ENCODE measurements around the gene FAM163A. TPM values are rescaled to one million over a fixed set of nuclear protein-coding genes. Genes with fewer than 3 reads are reported as not detected.
A peak's percentile ranks its signal among the peaks of the same experiment; 100 is the strongest.

Gene FAM163A
- total RNA-seq, 4 donors from 2014 or later: 0.44 TPM; not detected in 3

GRCh38 chr1:179728271-179728670 is 14.8 kb upstream of the FAM163A start:
- TF ChIP-seq EP300 (IDR thresholded peaks at IDR 0.05) (no peak), POLR2A (IDR thresholded peaks at IDR 0.05) (no peak), CTCF (IDR thresholded peaks at IDR 0.05) (no peak)
- WGBS, 2 donors: 43 to 62% methylated on average over 2 of the region's 2 CpGs
- no peak for DNase-seq (ENCODE audit: low spot score in 2 of 2)
- Histone ChIP-seq H3K4me1 (no peaks in the 10 kb centered on the region), H3K9me3 (no peaks in the 10 kb centered on the region), H3K4me3 (no peak overlapping the region), H3K27me3 (no peaks in the 10 kb centered on the region), H3K36me3 (no peaks in the 10 kb centered on the region), H3K27ac (no peak overlapping the region)

- H3K27me3 ChIP-seq: no peaks in the 10 kb centered on the region
- WGBS, 2 donors: 72 to 86% methylated on average over 4 of the region's 4 CpGs
- H3K27ac ChIP-seq: no peak overlapping the region
- no peaks in the 10 kb centered on the region for H3K36me3 ChIP-seq
- no peaks in the 10 kb centered on the region for H3K4me1 ChIP-seq
- TF ChIP-seq CTCF (IDR thresholded peaks at IDR 0.05) (no peak), EP300 (IDR thresholded peaks at IDR 0.05) (no peak)
- no peaks in the 10 kb centered on the region for H3K9me3 ChIP-seq
- no peak for DNase-seq (ENCODE audit: low spot score in 2 of 2)
- H3K4me3 ChIP-seq: no peak overlapping the region
These were observed 13.2 kb upstream of the FAM163A start for GRCh38 chr1:179729881-179730280.

GRCh38 chr1:179731643-179732042 is 11.4 kb upstream of the FAM163A start:
- 76 to 78% methylated on average over 4 of the region's 4 CpGs for WGBS, 2 donors
- no peak for TF ChIP-seq EP300 (IDR thresholded peaks at IDR 0.05)
- TF ChIP-seq CTCF (IDR thresholded peaks at IDR 0.05): no peak
- no peak for TF ChIP-seq POLR2A (IDR thresholded peaks at IDR 0.05)
- H3K4me1 ChIP-seq: no peaks in the 10 kb centered on the region
- H3K9me3 ChIP-seq: no peaks in the 10 kb centered on the region
- no peaks in the 10 kb centered on the region for H3K36me3 ChIP-seq
- H3K4me3 ChIP-seq: no peak overlapping the region
- no peak for DNase-seq (ENCODE audit: low spot score in 2 of 2)
- no peak overlapping the region for H3K27ac ChIP-seq
- H3K27me3 ChIP-seq: no peaks in the 10 kb centered on the region

- H3K36me3 ChIP-seq: no peaks in the 10 kb centered on the region
- peaks cover 0 to 13% (median 0%) of the 10 kb centered on the region in 4 donors for H3K9me3 ChIP-seq
- WGBS, 2 donors: 20 to 40% methylated on average over 10 of the region's 10 CpGs
- no peak overlapping the region for H3K4me3 ChIP-seq
- peaks cover 0 to 63% of the 10 kb centered on the region in 2 donors for H3K27me3 ChIP-seq
- TF ChIP-seq EP300 (IDR thresholded peaks at IDR 0.05): no peak
- no peak for TF ChIP-seq POLR2A (IDR thresholded peaks at IDR 0.05)
- TF ChIP-seq CTCF (IDR thresholded peaks at IDR 0.05): no peak
- peaks cover 0 to 23% (median 10%) of the 10 kb centered on the region in 4 donors for H3K4me1 ChIP-seq
- no peak overlapping the region for H3K27ac ChIP-seq
- no peak for DNase-seq (ENCODE audit: low spot score in 2 of 2)
These were observed 800 bp upstream of the FAM163A start for GRCh38 chr1:179742291-179742690.

- Histone ChIP-seq H3K4me1 (peaks cover 0 to 23% (median 10%) of the 10 kb centered on the region in 4 donors), H3K27ac (no peak overlapping the region), H3K36me3 (no peaks in the 10 kb centered on the region), H3K9me3 (peaks cover 0 to 13% (median 0%) of the 10 kb centered on the region in 4 donors), H3K4me3 (peak overlapping the region in 3 of 4 donors; percentile 5 to 42 (median 21)), H3K27me3 (peaks cover 0 to 61% of the 10 kb centered on the region in 2 donors)
- TF ChIP-seq POLR2A (IDR thresholded peaks at IDR 0.05) (no peak), CTCF (IDR thresholded peaks at IDR 0.05) (no peak), EP300 (IDR thresholded peaks at IDR 0.05) (no peak)
- WGBS, 2 donors: 1 to 8% methylated on average over 13 to 48 of the region's 85 CpGs
- no peak for DNase-seq (ENCODE audit: low spot score in 2 of 2)
These were observed 749 bp downstream of the FAM163A start for GRCh38 chr1:179743679-179744400.

Data from tibial nerve (tissue), 4 donors.